IPS-20b (cell line): Measurements from ENCODE around the gene NCBP3.

Experiments used
- H3K27ac ChIP-seq: one replicate; pipeline ENCODE4 v1.5.1; 2013; ENCODE audit warnings: low read length
- H3K27me3 ChIP-seq: 2 replicates; pipeline ENCODE4 v1.6.1; 2013; ENCODE audit warnings: mild to moderate bottlenecking, low read length, inconsistent platforms; ENCODE audit not compliant: insufficient read depth
- H3K36me3 ChIP-seq: 2 replicates; pipeline ENCODE4 v1.6.1; 2013; ENCODE audit warnings: low read depth, mild to moderate bottlenecking, inconsistent platforms, low read length, moderate library complexity; ENCODE audit not compliant: insufficient read depth
- H3K4me1 ChIP-seq: 2 replicates; pipeline ENCODE4 v1.6.1; 2013; ENCODE audit warnings: mild to moderate bottlenecking, control low read depth, inconsistent platforms, low read length, moderate library complexity; ENCODE audit not compliant: insufficient read depth
- H3K4me3 ChIP-seq: 2 replicates; pipeline ENCODE4 v1.5.1; 2013; ENCODE audit warnings: mild to moderate bottlenecking, low read length, inconsistent platforms
- H3K9ac ChIP-seq: 2 replicates; pipeline ENCODE4 v1.6.1; 2013; ENCODE audit warnings: low read depth, mild to moderate bottlenecking, inconsistent platforms, low read length, moderate library complexity
- H3K9me3 ChIP-seq: 2 replicates; pipeline ENCODE4 v1.6.1; 2013; ENCODE audit warnings: mild to moderate bottlenecking, low read depth, low read length, inconsistent platforms; ENCODE audit not compliant: insufficient read depth

Gene NCBP3

GRCh38 chr17:3817851-3818605, 28.0 kb downstream of the NCBP3 start:
- Histone ChIP-seq H3K4me3 (no peak overlapping the region), H3K9ac (no peak overlapping the region), H3K36me3 (peaks cover 98% of the 10 kb centered on the region), H3K4me1 (no peaks in the 10 kb centered on the region), H3K27me3 (no peaks in the 10 kb centered on the region), H3K27ac (no peak overlapping the region), H3K9me3 (no peaks in the 10 kb centered on the region)

GRCh38 chr17:3815925-3816324, 30.1 kb downstream of the NCBP3 start:
- Histone ChIP-seq H3K4me3 (no peak overlapping the region), H3K27ac (no peak overlapping the region), H3K27me3 (no peaks in the 10 kb centered on the region), H3K4me1 (no peaks in the 10 kb centered on the region), H3K36me3 (peaks cover 100% of the 10 kb centered on the region), H3K9me3 (no peaks in the 10 kb centered on the region), H3K9ac (no peak overlapping the region)

DNA sequence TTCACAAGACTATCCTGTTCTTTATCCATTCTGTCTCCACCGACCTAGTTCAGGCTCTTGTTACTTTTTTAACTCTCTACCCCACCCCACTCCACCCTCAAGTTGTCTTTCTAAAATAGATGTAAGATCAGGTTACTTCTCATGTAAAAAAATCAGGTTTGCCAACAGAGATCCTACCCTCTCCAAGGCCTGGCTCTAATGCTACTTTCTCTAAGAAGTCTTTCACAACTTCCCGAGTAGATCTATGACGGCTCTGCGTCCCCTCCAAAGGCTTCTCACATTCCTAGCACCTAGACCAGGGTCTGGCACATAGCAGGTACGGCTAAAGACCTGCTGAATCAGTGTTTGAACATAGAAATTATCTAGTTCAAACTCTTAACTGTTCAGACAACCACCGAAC, 30.9 kb downstream of the NCBP3 start:
- Histone ChIP-seq H3K9me3 (no peaks in the 10 kb centered on the region), H3K9ac (no peak overlapping the region), H3K27me3 (no peaks in the 10 kb centered on the region), H3K36me3 (peaks cover 100% of the 10 kb centered on the region), H3K27ac (no peak overlapping the region), H3K4me1 (no peaks in the 10 kb centered on the region), H3K4me3 (no peak overlapping the region)

DNA sequence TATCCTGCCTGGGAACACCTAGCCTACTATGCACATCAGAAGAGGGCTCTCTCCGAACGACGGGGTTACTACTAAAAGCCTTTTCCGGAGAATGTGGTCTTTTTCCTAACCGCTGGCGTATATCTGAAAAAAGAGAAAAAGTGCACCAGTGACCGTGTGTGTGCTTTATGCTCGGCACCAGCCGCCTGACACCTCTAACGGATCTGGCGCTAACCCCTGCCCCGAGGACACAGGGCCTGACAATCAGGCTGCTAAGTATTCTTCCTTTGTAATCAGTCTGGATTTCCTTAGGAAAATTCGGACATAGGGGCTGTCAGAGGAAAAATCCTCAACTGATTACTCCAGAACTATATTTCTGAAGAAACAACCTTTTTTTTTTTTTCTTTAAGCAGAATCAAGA, 31.7 kb downstream of the NCBP3 start:
- Histone ChIP-seq H3K27ac (no peak overlapping the region), H3K4me3 (no peak overlapping the region), H3K9me3 (no peaks in the 10 kb centered on the region), H3K9ac (no peak overlapping the region), H3K36me3 (peaks cover 97% of the 10 kb centered on the region), H3K27me3 (no peaks in the 10 kb centered on the region), H3K4me1 (no peaks in the 10 kb centered on the region)

DNA sequence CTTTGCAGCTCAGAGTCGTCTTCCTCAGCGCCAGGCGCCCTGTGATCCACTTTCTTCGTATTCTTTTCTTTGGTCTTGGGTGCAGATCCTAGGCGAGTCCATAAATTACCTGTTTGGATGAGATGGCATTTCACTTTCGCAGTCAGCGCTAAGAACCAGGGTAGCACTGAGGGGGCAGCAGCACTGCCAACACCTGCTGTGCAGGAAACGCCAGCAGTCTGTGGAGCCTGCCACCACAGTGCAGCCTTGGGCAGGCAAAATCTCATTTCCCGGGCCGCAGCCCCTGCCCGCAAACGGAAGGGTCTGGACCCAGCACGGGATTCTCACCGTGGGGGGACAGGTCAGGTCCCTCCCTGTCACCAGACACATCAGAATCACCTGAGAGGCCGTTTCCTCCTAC, 32.9 kb downstream of the NCBP3 start:
- H3K36me3 ChIP-seq: peaks cover 97% of the 10 kb centered on the region
- H3K27ac ChIP-seq: no peak overlapping the region
- no peaks in the 10 kb centered on the region for H3K9me3 ChIP-seq
- no peaks in the 10 kb centered on the region for H3K27me3 ChIP-seq
- H3K4me1 ChIP-seq: no peaks in the 10 kb centered on the region
- no peak overlapping the region for H3K9ac ChIP-seq
- no peak overlapping the region for H3K4me3 ChIP-seq

DNA sequence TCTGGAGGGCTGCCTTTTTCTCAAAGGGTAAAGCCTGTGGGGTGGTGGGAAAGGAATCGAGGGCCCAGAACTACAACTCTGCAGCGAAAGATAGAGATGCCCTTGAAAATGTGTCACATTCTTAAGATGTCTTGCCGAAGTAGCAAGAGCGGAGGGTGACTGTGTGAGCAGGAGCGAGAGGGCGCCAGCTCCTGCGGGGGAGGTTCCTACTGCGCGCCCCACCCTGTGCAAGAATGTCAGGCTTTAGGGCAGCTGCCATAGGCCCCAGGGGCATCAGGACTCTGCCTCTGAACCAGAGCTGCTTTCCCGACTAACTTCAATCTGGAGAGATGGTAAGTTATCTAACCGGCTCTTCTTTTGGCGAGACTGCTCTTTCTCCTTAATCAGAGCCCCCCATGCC, 33.3 kb downstream of the NCBP3 start:
- Histone ChIP-seq H3K4me1 (no peaks in the 10 kb centered on the region), H3K36me3 (peaks cover 97% of the 10 kb centered on the region), H3K27ac (no peak overlapping the region)

DNA sequence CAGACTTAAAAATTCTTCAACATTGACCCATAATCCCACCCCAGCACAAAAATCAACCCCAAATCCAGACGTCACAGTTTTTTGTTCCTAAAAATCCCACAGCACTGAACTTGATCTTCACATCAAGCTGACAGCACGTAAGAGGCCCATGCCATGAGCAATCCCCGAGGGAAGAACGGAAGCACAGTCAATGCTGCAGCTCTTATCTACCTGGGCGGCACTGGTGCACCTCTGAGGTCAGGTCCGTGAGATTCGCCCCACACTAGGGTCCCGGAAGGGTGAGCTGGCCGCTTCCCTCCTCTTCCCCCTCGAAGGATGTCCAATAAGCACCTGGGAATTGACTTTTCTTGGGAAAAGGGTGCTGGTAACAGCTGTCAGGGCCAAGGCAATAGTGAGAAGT, 33.8 kb downstream of the NCBP3 start:
- Histone ChIP-seq H3K9ac (no peak overlapping the region), H3K9me3 (no peaks in the 10 kb centered on the region), H3K4me1 (no peaks in the 10 kb centered on the region), H3K27ac (no peak overlapping the region), H3K36me3 (peaks cover 98% of the 10 kb centered on the region), H3K4me3 (no peak overlapping the region), H3K27me3 (no peaks in the 10 kb centered on the region)

More for the DNA sequence above, 33.3 kb downstream of the NCBP3 start:
- H3K4me3 ChIP-seq: no peak overlapping the region
- no peaks in the 10 kb centered on the region for H3K9me3 ChIP-seq
- no peak overlapping the region for H3K9ac ChIP-seq
- no peaks in the 10 kb centered on the region for H3K27me3 ChIP-seq

GRCh38 chr17:3810019-3810418, 36.0 kb downstream of the NCBP3 start:
- H3K27me3 ChIP-seq: no peaks in the 10 kb centered on the region
- H3K36me3 ChIP-seq: peaks cover 94% of the 10 kb centered on the region
- H3K4me1 ChIP-seq: no peaks in the 10 kb centered on the region
- no peak overlapping the region for H3K4me3 ChIP-seq
- no peaks in the 10 kb centered on the region for H3K9me3 ChIP-seq
- no peak overlapping the region for H3K9ac ChIP-seq
- H3K27ac ChIP-seq: no peak overlapping the region

DNA sequence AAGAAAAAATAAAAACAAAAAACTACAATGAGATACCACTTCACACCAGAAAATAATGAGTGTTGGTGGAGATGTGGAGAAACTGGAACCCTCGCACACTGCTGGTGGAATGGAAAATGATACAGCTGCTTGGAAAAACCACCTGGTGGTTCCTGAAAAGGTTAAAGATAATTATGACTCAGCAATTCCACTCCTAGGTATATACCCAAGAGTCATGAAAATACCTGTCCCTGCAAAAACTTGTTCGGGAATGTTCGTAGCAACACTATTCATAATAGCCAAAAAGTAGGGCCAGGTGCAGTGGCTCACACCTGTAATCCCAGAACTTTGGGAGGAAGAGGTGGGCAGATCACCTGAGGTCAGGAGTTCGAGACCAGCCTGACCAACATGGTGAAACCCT, 36.9 kb downstream of the NCBP3 start:
- H3K27me3 ChIP-seq: no peaks in the 10 kb centered on the region
- H3K4me3 ChIP-seq: no peak overlapping the region
- H3K27ac ChIP-seq: no peak overlapping the region
- H3K4me1 ChIP-seq: no peaks in the 10 kb centered on the region
- no peaks in the 10 kb centered on the region for H3K9me3 ChIP-seq
- no peak overlapping the region for H3K9ac ChIP-seq
- peaks cover 85% of the 10 kb centered on the region for H3K36me3 ChIP-seq

DNA sequence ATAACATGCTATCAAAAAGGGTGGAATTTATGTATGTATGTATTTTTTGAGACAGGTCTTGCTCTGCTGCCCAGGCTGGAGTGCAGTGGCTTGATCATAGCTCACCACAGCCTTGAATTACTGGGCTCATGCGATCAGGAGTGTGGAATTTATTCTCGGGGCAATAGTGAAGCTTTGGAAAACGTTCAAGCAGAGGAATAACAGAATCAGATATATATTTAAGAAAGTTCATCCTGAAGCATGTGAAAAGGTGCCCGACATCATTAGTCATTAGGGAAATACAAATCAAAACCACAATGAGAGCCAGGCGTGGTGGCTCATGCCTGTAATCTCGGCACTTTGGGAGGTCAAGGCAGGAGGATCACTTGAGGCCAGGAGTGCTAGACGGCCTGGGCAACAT, 37.3 kb downstream of the NCBP3 start:
- Histone ChIP-seq H3K36me3 (peaks cover 81% of the 10 kb centered on the region), H3K27me3 (no peaks in the 10 kb centered on the region), H3K4me3 (no peak overlapping the region), H3K4me1 (no peaks in the 10 kb centered on the region), H3K27ac (no peak overlapping the region), H3K9me3 (no peaks in the 10 kb centered on the region), H3K9ac (no peak overlapping the region)

- no peaks in the 10 kb centered on the region for H3K4me1 ChIP-seq
- H3K36me3 ChIP-seq: peaks cover 65% of the 10 kb centered on the region
- H3K27ac ChIP-seq: no peak overlapping the region
Observed at GRCh38 chr17:3805581-3805980, 40.5 kb downstream of the NCBP3 start.

GRCh38 chr17:3804503-3804931, 41.5 kb downstream of the NCBP3 start:
- Histone ChIP-seq H3K4me1 (no peaks in the 10 kb centered on the region), H3K9me3 (no peaks in the 10 kb centered on the region), H3K27me3 (no peaks in the 10 kb centered on the region), H3K9ac (no peak overlapping the region), H3K4me3 (no peak overlapping the region), H3K27ac (no peak overlapping the region), H3K36me3 (peaks cover 55% of the 10 kb centered on the region)

More at GRCh38 chr17:3805581-3805980, 40.5 kb downstream of the NCBP3 start:
- H3K4me3 ChIP-seq: no peak overlapping the region
- no peaks in the 10 kb centered on the region for H3K9me3 ChIP-seq
- H3K27me3 ChIP-seq: no peaks in the 10 kb centered on the region
- H3K9ac ChIP-seq: no peak overlapping the region
